Endothelial cell of umbilical vein (primary cell): ENCODE data around the gene LRCH1. TPM values are rescaled to one million over a fixed set of nuclear protein-coding genes. Genes with fewer than 3 reads are reported as not detected.

ENCODE experiments used
- BruUV-seq: library from RNA; stranded (reverse); fragments of 400-500 nt; replicated peaks from 2 replicates; lab custom pipeline; 2021; lab: Mats Ljungman, UMichigan
- CTCF ChIA-PET: fragments of 300-600, 350-600 bp; sonication (Branson Sonifier 250); formaldehyde crosslinking; loops from one replicate; lab custom pipeline; 2021; ENCODE audit warnings: antibody characterized with exemption, inconsistent platforms; lab: Charles Lee
- POLR2A ChIA-PET: fragments of 300-600, 350-600 bp; sonication (Branson Sonifier 250); formaldehyde crosslinking; loops from one replicate; lab custom pipeline; 2021; ENCODE audit warnings: antibody characterized with exemption, inconsistent platforms; lab: Charles Lee
- DNase-seq: peaks from one replicate; pipeline ENCODE4 v3.0.0-alpha.2; 2011; ENCODE audit warnings: low read depth, low spot score
- FAIRE-seq: peaks from 2 replicates; lab custom pipeline; 2011; peaks lifted over from hg19 to GRCh38; lab: Jason Lieb, UNC
- H2AFZ ChIP-seq: 2 replicates; pipeline ENCODE4 v1.6.0; 2012; ENCODE audit warnings: low read depth, low read length, control low read depth, inconsistent platforms
- H3K27ac ChIP-seq: 2 replicates; pipeline ENCODE4 v1.5.1; 2011; ENCODE audit warnings: low read depth, mild to moderate bottlenecking, control low read depth, low read length, moderate library complexity; ENCODE audit not compliant: insufficient read depth
- H3K27me3 ChIP-seq, 2 experiments: 2 replicates each; pipeline versions ENCODE4 v1.6.0 to v1.6.1; 2011; ENCODE audit warnings: low read length in 2 of 2, mixed read lengths in 1 of 2; ENCODE audit not compliant: control insufficient read depth in 2 of 2, insufficient read depth in 2 of 2
- H3K36me3 ChIP-seq, 2 experiments: 2 replicates in 1 of 2; 3 replicates in 1 of 2; pipeline ENCODE4 v1.5.1; 2011; ENCODE audit warnings: low read length in 2 of 2, mild to moderate bottlenecking in 1 of 2, moderate library complexity in 1 of 2; ENCODE audit not compliant: control insufficient read depth in 2 of 2, insufficient read depth in 2 of 2; ENCODE audit errors: extremely low read depth in 1 of 2
- H3K4me1 ChIP-seq: 3 replicates; pipeline ENCODE4 v1.5.1; 2011; ENCODE audit warnings: mild to moderate bottlenecking, low read length; ENCODE audit not compliant: control insufficient read depth, insufficient read depth; ENCODE audit errors: extremely low read depth
- H3K4me2 ChIP-seq: 2 replicates; pipeline ENCODE4 v1.6.1; 2011; ENCODE audit warnings: low read length, control low read depth, mixed read lengths; ENCODE audit not compliant: insufficient read depth
- H3K4me3 ChIP-seq, 3 experiments: fragments of 200-600 bp in 1 of 3; sonication (generic), shearing (Covaris generic) in 1 of 3; replicated peaks in 1 of 3; 2 replicates each; pipeline ENCODE4 v1.5.1; 2011 to 2016; ENCODE audit warnings: control low read depth in 3 of 3, low read length in 3 of 3, mild to moderate bottlenecking in 2 of 3, inconsistent platforms in 1 of 3, low read depth in 1 of 3, moderate library complexity in 1 of 3; ENCODE audit not compliant: insufficient read depth in 1 of 3
- H3K79me2 ChIP-seq: 2 replicates; pipeline ENCODE4 v1.6.0; 2012; ENCODE audit warnings: low read length, inconsistent platforms; ENCODE audit not compliant: control insufficient read depth, insufficient read depth
- H3K9ac ChIP-seq: replicated peaks from 2 replicates; pipeline ENCODE3; 2011; ENCODE audit warnings: low read length, control low read depth; ENCODE audit not compliant: insufficient read depth; ENCODE audit errors: extremely low read depth
- H3K9me1 ChIP-seq: replicated peaks from 3 replicates; pipeline ENCODE4 v1.6.0; 2011; ENCODE audit warnings: mild to moderate bottlenecking, low read length; ENCODE audit not compliant: control insufficient read depth, insufficient read depth; ENCODE audit errors: extremely low read depth
- H3K9me3 ChIP-seq: replicated peaks from 2 replicates; pipeline ENCODE4 v1.5.1; 2012; ENCODE audit warnings: low read length, inconsistent platforms; ENCODE audit not compliant: control insufficient read depth, insufficient read depth
- H4K20me1 ChIP-seq: replicated peaks from 2 replicates; pipeline ENCODE3; 2011; ENCODE audit warnings: mild to moderate bottlenecking, low read length; ENCODE audit not compliant: control insufficient read depth, insufficient read depth; ENCODE audit errors: extremely low read depth
- EZH2 ChIP-seq: IDR thresholded peaks from 2 replicates; pipeline ENCODE4 v1.6.1; 2012; ENCODE audit warnings: borderline replicate concordance, low read depth, mild to moderate bottlenecking, moderate library complexity, low read length, inconsistent platforms; ENCODE audit not compliant: severe bottlenecking
- FOS ChIP-seq: IDR thresholded peaks from 2 replicates; pipeline ENCODE4 v1.6.1; 2011; ENCODE audit warnings: mild to moderate bottlenecking, low read length, moderate library complexity, borderline replicate concordance; ENCODE audit not compliant: insufficient read depth
- GATA2 ChIP-seq: IDR thresholded peaks from 2 replicates; pipeline ENCODE4 v1.7.0; 2011; ENCODE audit warnings: low read depth, mild to moderate bottlenecking, moderate library complexity, mixed read lengths, low read length; ENCODE audit not compliant: insufficient read length, insufficient read depth
- JUN ChIP-seq: IDR thresholded peaks from 2 replicates; pipeline ENCODE4 v1.6.1; 2011; ENCODE audit warnings: borderline replicate concordance, low read depth; ENCODE audit not compliant: insufficient read length, insufficient read depth
- MYC ChIP-seq: IDR thresholded peaks from one replicate; pipeline ENCODE4 v1.6.1; 2011; ENCODE audit warnings: mild to moderate bottlenecking, low read depth, low read length
- POLR2A ChIP-seq: IDR thresholded peaks from 2 replicates; pipeline ENCODE4 v1.6.1; 2012; ENCODE audit warnings: low read depth, mild to moderate bottlenecking, control low read depth, low read length
- POLR2AphosphoS5 ChIP-seq: IDR thresholded peaks from 2 replicates; pipeline ENCODE4 v1.6.1; 2012; ENCODE audit warnings: low read depth, mild to moderate bottlenecking, control low read depth, low read length, moderate library complexity; ENCODE audit not compliant: insufficient read depth
- dilution Hi-C: fragments of 300-500 bp; cut with MboI; formaldehyde crosslinking; loops from one replicate; pipeline ENCODE4 v1.15.0; 2019; ENCODE audit warnings: low sequenced_read_pairs; ENCODE audit not compliant: extremely low pct_ligation_motif_present
- intact Hi-C: fragments of 100-400 bp; cut with micrococcal nuclease; formaldehyde crosslinking; loops from one replicate; pipeline ENCODE4 v1.10.0; 2022
- polyA plus RNA-seq, 4 experiments: library from polyadenylated mRNA; depleted of rRNA in 3 of 4; stranded (reverse) in 3 of 4; unstranded in 1 of 4; fragments of >200 nt; gene quantifications; 2 replicates each; pipeline versions ENCODE4 v1.2.1 to v1.2.3, GENCODE V29; 2011 to 2012; ENCODE audit warnings: missing spikeins in 1 of 4
- total RNA-seq: library from RNA; stranded (reverse); gene quantifications from 2 replicates; pipeline ENCODE4 v1.2.3, GENCODE V29; 2021
- TF ChIP-seq, protein P1 (sequence below): IDR thresholded peaks from 2 replicates; pipeline ENCODE4 v1.6.1; 2011; ENCODE audit not compliant: insufficient read depth, insufficient read length
- TF ChIP-seq, protein P2 (sequence below), 2 donors: IDR thresholded peaks; 1 replicate in 1 of 2; 2 replicates in 1 of 2; pipeline ENCODE4 v1.5.1; 2011; ENCODE audit warnings: low read length in 2 of 2, mild to moderate bottlenecking in 2 of 2, moderate library complexity in 2 of 2, control low read depth in 1 of 2, inconsistent platforms in 1 of 2, low read depth in 1 of 2; ENCODE audit not compliant: insufficient read depth in 1 of 2; ENCODE audit errors: extremely low read depth in 1 of 2

Gene LRCH1
- total and polyA plus RNA-seq, 2 donors (not counting 3 experiments of a cell fraction or from before 2014, with no cell fraction given) = 5.4 to 16.5 TPM

DNA sequence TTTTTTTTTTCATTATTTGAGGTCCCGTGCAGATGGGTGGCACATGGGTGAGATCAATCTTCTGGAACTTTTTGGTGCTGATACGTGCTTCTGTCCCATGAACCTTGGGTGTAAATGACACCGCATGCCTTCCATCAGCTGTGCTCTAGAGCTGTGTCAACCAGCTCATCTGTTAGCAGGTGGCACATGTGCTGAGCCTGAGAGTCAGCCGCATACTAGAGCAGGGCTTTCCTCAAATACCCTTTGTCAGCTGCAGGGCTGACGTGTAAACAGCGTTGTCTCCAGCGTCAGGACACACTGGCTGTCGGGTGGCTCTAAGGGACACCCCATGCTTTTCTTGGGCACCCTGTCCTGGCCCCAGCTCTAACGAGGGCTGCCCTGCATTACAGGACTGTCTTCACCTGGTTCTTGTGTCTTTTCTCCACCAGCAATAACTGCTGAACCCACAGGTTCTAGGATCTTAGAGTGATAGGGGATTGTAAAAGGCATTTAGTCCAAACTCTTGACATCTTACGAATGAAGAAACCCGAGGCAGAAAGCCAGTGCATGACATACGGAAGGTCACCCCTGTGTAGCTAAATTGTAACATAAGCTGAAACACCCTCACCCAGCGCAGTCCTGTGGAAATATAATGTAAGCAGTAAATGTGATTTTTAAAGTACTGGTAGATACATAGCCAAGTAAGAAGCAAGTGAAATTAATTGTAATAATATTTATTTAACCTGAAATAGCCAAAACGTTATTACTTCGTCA is 119.5 kb downstream of the LRCH1 start:
- no TSS peak for BruUV-seq
- intact Hi-C loops (no loop called here), dilution Hi-C loops (no loop called here)
- no peaks in the 10 kb centered on the region for H3K9me3 ChIP-seq
- H3K4me2 ChIP-seq = no peak overlapping the region
- H3K27me3 ChIP-seq = no peaks in the 10 kb centered on the region
- no peak overlapping the region for H3K9ac ChIP-seq
- ChIA-PET CTCF (no interaction called here), POLR2A (interaction anchor here (0.6 kb wide), 1 partner anchor 15 kb away, joined by 7 read pairs; no protein-coding TSS in a partner anchor)
- H4K20me1 ChIP-seq = no peaks in the 10 kb centered on the region
- peaks cover 17% of the 10 kb centered on the region for H3K4me1 ChIP-seq
- no peak overlapping the region for H3K4me3 ChIP-seq
- no peak overlapping the region for H2AFZ ChIP-seq
- H3K79me2 ChIP-seq = peaks cover 8% of the 10 kb centered on the region
- H3K36me3 ChIP-seq = no peaks in the 10 kb centered on the region
- DNase-seq = no peak
- no peak overlapping the region for H3K27ac ChIP-seq
- FAIRE-seq = no peak
- no peaks in the 10 kb centered on the region for H3K9me1 ChIP-seq
- TF ChIP-seq MYC = no peak
- TF ChIP-seq, protein P1, sequence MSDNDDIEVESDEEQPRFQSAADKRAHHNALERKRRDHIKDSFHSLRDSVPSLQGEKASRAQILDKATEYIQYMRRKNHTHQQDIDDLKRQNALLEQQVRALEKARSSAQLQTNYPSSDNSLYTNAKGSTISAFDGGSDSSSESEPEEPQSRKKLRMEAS = no peak
- TF ChIP-seq POLR2AphosphoS5 = no peak
- TF ChIP-seq FOS = no peak
- TF ChIP-seq JUN = no peak
- no peak for TF ChIP-seq GATA2
- no peak for TF ChIP-seq EZH2
- TF ChIP-seq, protein P2, sequence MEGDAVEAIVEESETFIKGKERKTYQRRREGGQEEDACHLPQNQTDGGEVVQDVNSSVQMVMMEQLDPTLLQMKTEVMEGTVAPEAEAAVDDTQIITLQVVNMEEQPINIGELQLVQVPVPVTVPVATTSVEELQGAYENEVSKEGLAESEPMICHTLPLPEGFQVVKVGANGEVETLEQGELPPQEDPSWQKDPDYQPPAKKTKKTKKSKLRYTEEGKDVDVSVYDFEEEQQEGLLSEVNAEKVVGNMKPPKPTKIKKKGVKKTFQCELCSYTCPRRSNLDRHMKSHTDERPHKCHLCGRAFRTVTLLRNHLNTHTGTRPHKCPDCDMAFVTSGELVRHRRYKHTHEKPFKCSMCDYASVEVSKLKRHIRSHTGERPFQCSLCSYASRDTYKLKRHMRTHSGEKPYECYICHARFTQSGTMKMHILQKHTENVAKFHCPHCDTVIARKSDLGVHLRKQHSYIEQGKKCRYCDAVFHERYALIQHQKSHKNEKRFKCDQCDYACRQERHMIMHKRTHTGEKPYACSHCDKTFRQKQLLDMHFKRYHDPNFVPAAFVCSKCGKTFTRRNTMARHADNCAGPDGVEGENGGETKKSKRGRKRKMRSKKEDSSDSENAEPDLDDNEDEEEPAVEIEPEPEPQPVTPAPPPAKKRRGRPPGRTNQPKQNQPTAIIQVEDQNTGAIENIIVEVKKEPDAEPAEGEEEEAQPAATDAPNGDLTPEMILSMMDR (IDR thresholded peaks at IDR 0.05; ENCODE audit: extremely low read depth in 1 of 2, insufficient read depth in 1 of 2, low read depth in 1 of 2, low read length in 2 of 2) = no peak
- TF ChIP-seq POLR2A = no peak
